Measurements from ENCODE around the gene NEK7.
"Not testable (repeated sequence)": the region's sequence is repeated elsewhere in the genome, so short reads cannot be mapped to it uniquely, and the experiment has no call there.

NEK7 gene

DNA sequence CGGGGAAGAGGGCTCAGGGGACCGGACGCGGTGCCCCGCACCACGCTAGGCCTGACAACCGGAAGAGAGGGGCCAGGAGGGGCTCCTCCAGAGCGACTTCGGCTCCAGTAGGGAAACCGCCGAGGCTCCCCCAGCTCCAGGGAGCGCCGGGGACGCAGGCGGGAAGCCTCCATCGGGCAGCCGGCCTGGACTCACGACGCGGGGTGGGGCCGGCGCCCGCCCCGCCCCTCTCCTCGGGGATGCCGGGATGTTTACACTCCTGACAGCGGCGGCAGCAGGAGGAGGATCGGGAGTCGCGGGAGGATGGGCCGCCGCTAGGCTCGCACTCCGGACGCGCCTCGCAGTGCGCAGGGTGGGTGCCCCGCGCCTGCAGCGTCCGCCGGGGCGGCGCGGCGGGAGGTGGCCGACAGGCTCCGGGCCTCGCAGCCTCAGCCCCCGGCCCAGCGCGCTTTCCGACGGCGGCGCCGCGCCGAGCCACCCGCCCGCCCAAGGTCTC, at the start of gene NEK7:
Gene NEK7, plus strand, starts transcription at position 254 of the 496 bp plus-strand sequence. CDS start 75,583 bp downstream, outside the sequence.
- DNase-seq, result peak; percentile 70

DNA sequence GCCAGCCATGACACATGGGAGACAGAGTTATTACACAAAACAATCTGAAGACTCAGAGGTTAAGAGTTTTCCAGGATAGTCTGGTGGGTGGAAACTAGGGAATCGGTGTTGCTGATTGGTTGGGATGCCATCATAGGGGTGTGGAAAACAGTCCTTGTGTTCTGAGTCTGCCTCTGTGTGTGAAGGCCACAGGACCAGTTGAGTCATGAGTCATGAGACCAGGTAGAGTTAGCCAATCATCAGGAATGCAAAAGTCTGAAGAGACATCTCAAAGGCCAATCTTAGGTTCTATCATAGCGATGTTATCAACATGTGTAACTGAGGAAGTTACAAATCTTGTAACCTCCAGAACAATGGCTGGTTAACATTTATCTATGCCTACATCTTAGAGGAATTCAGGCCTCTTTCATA, 49.7 kb upstream of the NEK7 start:
- no peak for DNase-seq

DNA sequence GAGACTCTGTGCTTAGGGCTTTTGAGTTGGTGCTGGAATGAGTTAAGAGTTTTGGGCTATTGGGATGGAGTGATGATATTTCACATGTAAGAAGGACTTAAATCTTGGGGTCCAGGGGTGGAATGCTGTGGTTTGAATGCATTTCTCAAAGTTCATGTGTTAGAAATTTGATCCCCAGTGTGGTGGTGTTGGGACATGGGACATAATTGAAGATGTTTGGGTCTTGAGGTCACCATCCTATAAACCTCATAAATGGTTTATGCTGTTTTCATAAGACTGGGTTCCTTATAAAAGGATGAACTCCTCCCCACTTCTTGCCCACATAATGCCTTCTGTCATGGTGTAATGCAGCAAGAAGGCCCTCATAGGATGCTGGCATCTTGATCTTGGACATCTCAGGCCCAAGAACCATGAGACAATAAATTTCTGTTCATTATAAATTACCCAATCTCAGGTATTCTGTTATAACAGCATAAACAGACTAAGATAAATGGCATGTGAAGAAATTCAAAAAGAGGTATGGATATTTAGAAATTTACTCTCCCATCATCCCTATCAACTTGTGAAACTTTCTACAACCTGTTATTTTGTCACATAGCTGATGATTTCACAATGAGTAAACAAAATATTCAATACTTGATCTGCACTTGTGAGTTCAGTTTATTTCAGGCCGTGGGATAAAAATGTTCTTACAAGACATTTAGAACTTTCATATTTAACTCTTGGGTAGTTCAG, 48.0 kb upstream of the NEK7 start:
- DNase-seq, result no peak

DNA sequence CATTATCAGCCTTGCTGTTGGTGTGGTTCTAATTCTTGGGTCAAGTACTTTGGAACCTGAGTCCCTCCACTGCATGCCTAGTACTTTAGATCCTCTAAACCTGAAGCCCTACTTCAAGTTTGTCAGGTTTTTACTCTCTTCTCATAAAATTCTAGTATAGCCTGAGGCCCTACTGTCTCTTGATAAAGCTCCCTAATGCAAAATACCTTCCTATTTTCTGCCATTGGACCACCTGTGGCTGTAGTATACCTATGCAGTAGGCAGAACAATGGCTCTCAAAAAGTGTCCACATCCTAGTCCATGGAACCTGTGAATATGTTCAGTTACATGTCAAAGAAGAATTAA, 47.5 kb upstream of the NEK7 start:
- DNase-seq, result no peak

DNA sequence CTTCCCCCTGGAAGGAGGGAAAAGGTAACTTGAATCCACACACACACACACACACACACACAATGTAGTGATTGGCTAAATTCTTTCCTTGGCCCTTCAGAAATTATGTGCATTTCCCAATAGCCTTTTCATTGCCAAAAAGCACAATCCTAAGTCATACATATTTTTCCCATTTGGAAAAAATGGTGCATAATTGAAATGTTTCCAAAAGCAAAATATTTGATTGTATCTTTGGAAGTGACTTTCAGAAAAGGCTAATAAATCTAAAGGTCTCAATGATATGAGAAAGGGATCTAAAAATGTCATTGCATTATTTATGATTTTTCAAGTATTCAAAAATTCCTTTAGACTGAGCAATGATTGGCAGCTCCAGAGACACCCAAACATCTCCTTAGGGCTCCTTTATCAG, 43.5 kb upstream of the NEK7 start:
- peak; percentile 52 for DNase-seq

DNA sequence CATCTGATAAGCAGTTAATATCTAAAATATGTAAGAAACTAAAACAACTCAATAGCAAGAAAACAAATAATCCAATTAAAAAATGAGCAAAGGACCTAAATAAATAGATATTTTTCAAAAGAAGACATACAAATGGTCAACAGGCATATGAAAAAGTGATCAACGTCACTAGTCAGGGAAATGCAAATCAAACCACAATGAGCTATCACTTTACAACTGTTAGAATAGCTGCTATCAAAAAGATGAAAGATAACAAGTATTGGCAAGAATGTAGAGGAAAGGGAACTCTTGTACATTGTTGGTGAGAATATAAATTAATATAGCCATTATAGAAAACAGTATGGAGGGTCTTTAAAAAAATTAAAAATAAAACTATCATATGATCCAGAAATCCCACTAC, 40.7 kb upstream of the NEK7 start:
- no peak for DNase-seq

DNA sequence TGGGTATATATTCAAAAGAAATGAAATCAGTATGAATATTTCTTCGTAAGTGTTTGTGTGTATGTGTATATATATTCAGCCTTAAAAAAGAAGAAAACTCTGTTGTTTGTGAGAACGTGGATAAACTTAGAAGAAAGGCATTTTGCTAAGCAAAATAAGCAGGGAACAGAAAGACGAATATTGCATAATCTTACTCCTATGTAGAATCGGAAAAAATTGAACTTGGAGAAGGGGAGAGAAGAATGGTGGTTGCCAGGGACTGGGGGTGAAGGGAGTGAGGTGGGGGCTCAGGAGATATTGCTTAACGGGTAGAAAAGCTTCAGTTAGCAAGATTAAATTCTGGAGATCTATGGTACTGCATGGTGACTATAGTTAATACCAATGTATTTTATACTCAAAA, 40.3 kb upstream of the NEK7 start:
- DNase-seq, result no peak

DNA sequence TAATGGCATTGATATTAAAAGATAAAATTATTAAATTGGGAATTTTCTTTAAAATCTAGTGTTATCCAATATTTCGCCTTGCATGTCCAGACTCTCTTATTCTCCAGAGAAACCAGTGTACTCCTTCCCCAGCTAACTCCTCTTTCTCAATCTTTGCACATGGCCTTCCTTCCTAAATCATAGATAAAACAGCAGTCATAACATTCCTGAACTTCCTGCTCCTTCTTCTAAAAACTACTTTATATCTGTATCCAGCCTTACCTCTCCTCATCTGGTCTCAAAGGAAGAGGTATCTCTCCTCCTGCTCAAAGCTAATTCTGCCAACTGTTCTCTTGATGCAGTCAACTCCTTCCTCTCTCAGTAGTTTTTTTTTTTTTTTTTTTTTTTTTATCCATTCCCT, 39.5 kb upstream of the NEK7 start:
- DNase-seq, result no peak

DNA sequence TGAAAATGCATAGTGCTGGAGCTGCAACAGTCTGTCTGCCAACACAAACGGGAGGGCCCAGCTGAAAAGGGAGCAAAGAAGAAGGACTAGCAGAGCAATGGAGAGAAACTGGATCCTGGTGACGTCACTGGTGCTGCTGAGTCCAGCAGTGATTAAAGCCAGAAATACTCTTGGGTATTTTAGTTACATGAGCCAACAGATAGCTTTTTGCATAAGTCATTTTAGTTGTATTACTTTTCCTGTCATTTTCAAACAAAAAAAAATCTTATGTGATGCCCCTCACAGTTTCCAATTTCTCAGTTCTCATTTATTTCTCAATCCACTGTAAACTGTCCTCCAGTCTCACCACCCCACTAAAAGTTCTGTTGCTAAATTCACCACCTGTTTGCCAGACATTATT, 38.7 kb upstream of the NEK7 start:
- DNase-seq, result peak; percentile 90

DNA sequence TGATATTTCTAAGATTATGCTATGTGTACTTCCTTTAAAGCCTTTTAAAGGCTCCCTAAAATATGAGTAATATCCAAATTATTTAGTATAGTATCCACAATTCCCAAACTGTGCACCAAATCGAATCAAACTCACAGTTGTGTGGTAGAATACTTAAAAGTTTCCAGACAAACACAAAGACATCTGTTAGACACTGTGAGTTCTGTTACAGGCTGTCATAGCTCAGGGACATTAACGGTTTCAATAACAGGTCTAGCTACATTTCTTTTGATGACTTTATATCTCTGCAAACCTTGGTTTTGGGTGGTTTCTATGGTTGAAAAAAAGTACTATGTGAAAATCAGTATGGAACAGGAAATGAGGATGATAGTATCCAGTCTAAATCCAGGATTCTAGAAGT, 36.9 kb upstream of the NEK7 start:
- no peak for DNase-seq

DNA sequence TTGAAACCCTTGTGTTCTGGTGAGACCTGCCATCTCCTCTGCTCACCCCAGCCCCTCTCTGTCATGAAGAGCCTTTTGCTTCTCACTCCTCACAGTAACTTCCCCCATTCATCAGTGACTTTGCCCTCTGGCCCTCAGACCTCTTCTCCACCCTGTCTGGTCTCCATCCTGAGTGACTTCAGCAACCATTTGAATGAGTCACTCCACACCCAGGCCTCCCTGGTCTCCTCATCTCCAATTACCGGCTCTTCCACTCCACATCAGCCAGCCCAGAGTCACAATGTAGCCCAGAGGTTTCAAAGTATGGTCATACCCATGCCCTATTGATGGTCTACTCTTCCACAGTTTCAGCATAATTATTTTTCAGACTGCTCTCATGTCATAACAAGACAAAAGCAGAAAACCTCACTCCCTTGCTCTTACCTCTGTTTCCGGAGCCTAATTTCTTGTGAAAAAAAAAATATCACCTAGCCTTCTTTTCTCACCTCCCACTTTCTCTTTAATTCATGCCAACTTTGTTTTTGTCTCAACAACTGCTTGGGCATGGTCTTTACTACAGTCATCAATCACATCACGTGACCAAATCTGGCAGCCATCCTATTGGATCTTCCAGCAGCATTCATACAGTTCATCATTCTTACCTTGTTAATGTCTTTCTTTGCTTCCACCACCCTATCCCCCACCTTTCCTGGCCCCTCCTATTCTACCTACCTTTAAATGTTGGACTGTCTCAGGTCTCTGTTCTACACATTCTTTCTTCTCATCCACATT, 35.6 kb upstream of the NEK7 start:
- peak; percentile 36 for DNase-seq

DNA sequence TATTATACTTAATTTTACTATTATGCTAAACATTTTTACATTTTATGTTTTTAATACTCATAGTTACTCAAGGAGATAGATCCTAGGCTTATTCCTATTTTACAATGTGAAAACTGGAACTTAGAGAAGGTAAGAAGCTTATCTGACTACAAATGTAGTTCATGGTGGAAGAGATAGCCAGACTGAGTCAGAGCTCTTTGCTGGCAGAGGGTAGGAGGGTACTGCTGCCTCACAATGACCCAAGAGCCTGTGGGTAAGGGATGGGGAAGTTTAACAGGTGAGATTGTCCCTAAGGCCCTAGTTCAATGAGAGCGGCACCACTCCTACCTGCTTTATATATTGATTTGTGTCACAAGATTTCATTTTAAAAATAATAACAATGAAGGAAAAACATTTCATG, 34.1 kb upstream of the NEK7 start:
- DNase-seq, result no peak

DNA sequence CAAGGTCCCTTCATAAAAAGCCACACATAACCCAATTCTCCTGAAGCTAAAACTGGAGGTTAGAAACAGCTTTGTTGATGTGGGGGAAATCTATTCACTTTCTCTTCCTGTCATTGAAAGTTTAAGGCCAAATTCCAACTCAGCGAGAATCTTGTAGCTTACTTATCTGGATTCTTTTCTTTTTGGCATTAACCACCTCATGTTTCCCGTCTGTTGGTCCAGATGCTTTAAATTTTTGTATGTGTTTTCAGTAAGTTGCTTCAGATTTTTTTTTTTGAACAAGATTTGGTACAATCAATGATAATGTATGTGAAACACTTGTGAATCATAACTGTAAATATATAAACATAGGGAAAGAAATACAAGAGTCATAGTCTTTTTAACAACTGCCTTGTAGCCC, 33.7 kb upstream of the NEK7 start:
- DNase-seq, result peak; percentile 37

DNA sequence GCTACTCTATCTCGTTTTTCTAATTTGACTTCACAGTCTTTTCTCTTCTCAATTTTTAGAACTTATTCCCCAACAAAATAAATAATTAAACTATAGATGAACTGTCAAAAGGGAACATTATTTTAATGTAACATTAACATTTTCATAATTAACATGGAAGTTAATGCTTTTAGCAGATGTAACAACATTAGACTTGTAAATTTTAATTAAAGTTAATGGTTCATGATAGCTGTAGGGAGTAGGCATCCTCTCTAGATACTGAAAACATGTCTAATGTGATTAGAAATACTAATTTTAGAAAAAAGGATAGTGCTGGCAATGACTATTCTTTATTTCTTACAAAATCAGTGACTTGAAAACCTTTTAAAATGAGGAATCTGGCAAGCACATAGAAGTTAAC, 32.1 kb upstream of the NEK7 start:
- no peak for DNase-seq

DNA sequence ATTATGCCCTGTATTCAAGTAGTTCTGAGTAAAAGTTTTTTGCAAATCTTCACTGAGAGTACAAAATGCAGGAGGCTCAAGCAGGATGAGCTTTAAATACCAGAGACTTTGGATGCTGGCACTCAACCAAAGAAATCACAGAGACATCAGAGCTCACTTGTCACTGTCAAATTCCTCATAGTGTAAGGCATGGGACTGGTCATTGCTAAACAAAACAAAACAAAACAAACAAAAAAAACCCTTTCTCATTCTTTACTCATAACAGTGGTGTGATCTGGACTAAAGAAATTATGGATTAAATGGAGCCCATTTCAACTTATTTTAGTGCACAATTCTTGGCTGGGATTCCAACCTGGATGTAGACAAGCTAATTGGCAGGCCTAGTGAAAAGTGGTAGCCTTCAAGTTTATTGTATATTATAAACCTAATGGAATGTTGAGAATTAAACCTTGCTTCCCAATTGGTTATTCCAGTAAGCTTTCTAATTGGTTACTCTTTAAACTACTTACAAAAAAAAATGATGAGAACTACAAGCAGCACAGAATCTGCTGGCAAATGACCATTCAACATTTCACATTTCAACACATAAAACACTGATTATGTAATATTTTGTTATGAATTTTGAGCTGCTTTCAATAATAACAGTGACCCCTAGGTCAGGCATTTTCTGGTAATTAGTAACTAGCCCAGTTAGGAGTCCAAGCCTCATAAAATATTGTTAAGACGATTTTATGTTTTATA, 30.6 kb upstream of the NEK7 start:
- DNase-seq, result no peak

DNA sequence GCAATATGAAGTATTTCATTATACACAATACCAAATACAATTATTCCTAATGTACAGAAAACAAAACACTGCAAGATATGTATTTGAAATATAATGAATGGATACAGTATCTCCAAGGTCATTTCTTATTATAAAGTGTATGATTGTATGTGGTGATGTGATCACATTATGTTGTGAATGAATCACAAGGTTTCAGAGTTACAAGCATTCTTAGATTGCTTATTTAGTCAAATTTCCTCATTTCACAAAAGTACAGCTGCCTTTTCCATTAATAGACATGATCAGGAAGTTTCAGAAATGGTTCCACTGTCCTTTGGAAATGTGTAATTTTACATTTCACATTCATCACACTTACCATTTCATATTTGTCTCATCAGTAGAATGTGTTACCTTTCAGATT, 28.3 kb upstream of the NEK7 start:
- DNase-seq, result no peak

DNA sequence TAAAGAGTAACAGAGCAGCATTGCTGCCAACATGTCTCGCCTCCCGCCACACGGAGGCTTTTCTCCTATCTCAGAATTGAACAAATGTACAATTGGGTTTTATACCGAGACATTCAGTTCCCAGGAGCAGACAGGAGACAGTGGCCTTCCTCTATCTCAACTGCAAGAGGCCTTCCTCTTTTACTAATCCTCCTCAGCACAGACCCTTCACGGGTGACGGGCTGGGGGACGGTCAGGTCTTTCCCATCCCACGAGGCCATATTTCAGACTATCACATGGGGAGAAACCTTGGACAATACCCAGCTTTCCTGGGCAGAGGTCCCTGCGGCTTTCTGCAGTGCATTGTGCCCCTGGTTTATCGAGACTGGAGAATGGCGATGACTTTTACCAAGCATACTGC, 26.7 kb upstream of the NEK7 start:
- DNase-seq, result not testable (repeated sequence)

DNA sequence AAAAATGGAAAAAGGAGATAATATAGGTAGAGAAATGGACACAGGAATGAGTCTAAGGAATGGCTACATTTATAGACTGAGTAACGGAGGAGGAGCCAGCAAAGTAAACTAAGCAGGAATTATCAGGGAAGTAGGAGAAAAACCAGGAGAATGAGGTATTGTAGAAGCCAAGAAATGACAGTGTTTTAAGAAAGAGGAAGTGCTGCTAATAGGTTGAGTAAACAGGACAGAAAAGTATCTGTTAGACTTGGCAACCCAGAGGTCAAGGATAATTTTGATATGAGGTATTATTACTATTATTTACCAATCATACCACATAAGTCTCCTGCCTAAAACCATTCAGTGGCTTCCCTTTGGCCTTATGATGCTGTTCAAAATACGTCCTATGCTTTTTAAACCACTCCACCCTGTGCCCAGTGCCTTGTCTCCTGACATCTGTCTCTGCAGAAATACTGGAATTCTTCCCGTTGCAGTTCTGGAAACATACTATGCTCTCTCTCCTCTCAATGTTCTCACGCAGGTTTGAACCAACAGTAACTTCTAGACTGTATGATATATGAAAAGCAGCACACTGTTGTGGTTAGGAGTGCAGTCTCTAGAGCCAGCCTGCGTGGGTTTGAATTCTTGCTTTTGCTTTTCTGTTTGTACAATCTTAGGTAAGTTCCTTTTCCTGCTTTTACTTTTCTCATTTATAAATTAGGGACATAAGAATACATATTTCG, 24.6 kb upstream of the NEK7 start:
- no peak for DNase-seq

DNA sequence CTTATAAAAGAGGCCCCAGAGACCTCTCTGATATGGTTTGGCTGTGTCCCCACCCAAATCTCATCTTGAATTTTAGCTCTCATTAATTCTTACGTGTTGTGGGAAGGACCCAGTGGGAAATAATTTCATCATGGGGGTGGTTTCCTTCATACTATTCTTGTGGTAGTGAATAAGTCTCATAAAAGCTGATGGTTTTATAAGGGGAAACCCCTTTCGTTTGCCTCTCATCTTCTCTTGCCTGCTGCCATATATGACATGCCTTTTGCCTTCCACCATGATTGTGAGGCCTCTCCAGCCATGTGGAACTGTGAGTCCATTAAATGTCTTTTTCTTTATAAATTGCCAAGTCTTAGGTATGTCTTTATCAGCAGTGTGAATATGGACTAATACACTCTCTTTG, 22.5 kb upstream of the NEK7 start:
- no peak for DNase-seq

DNA sequence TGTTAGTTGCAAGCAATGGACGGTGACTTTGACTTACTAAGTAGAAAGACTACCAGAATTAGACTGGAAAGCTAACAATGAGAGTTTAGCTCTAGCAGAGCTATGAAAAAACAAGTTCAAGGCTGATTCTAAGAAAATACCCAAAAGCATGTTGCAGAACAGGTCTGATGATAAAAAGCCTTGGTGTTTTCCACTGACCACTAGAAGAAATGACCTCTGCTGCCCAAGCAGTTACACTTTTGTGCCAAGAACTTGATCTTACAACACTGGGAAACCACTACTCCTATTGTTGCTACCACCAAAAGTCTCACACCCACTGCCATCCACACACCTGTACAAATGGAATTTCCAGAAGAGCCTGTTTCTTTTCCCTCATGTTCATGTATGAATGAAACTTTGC, 21.4 kb upstream of the NEK7 start:
- DNase-seq, result no peak

DNA sequence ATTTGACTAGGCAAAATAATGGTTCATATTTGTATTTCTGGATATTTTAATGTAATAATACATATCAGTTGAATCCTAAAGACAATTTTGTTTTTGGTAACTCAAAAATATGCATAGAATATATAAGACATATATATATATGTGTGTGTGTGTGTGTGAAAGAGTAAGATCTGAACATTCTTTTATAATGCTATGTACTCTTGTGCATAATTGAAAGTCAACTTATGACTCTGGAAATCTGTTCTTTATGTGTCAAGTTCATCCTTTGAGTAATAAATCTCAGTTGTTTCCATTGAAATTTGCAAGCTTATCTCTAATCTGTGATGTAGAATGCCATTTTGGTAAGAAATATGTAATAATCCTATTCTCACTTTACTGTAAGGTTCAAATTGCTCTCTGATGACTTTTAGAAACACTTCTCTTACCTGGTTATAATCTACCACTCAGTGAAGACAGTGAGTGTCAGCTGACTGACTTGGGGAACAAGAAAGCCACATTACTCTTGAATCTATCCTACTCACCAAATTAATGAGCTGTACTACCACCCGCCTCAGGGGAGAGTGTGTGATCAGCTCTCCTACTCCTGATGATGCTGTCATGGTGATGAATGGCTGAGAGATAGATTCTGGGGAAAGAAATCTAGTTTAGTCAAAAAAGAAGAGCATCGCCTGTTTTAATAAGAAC, 15.0 kb upstream of the NEK7 start:
- DNase-seq, result no peak

DNA sequence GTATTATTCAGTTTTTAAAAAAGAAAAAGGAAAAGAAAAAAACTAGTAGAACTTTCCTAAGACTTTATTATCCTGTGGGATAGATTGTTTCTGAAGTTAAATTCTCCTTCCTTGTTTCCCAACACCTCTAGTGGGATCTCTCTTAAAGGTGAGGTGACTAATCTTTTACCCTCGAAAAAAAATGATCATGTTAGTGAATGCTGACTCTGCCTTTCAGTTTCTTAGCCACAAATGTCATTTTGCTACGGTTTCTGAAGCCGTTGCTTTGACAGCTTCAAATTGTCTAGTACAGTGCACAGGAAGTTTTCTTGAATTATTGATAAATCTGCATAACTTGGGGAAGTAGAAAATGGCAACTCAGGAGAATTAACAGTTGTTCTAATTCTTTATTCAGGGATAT, 13.0 kb upstream of the NEK7 start:
- DNase-seq, result no peak

DNA sequence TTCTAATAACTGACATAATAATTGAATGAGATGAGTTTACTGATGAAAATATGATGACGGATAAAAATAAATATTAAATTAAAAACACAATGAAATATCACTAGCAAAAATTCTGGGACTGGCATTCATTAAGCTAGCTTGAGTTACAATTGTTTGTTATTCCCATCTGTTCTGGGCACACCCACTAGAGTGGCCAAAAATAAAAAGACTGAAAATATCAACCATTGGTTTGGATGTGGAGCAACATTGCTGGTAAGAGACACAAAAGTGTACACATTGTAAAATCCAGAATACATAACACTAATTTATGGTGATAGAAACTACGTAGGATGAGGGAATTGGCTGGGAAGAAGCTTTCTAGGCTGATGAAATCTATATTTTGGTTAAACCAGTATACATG, 9.6 kb upstream of the NEK7 start:
- DNase-seq, result no peak
